ENCODE data around the gene SYTL3. TPM values are rescaled to one million over a fixed set of nuclear protein-coding genes. Genes with fewer than 3 reads are reported as not detected.
"Not testable (repeated sequence)": the region's sequence is repeated elsewhere in the genome, so short reads cannot be mapped to it uniquely, and the experiment has no call there.

Gene SYTL3
- total RNA-seq, 2 experiments from 2014 or later = 181 to 186 TPM

DNA sequence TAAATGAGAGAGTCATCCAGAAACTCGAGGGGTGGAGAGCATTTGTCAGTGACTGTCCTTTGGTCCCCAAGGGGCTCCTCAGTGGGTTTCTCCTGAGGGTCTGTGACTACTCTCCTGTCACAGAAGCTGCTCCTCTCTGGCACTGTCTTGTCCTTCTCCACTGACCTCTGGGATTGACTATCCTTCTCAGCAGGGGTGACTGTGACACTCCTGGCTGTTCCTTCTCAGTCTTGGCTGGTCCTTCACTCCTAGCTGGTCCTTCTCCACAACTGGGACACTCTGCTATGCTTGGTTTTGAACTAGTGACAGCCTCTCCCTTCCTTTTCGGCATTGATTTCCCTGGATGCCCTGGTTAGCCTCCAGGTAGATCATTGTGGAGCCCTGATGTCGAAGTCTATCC, 38.8 kb upstream of the SYTL3 start:
- Mint-ChIP-seq H3K4me1 (ENCODE audit: low read depth) (no peaks in the 10 kb centered on the region), H3K36me3 (peaks cover 58% of the 10 kb centered on the region), H3K27ac (no peak overlapping the region), H3K27me3 (no peaks in the 10 kb centered on the region), H3K9me3 (peaks cover 14% of the 10 kb centered on the region), H3K4me3 (no peak overlapping the region)
- CTCF ChIA-PET = interaction anchor here (1.2 kb wide), 1 partner anchor 390 kb away, joined by 3 read pairs; no protein-coding TSS in a partner anchor
- DNase-seq = no peak
- POLR2A ChIA-PET = no interaction called here
- intact Hi-C loops (cut with micrococcal nuclease) = no loop called here

- ChIA-PET CTCF (interaction anchor here (0.6 kb wide), 1 partner anchor 397 kb away, joined by 3 read pairs; no protein-coding TSS in a partner anchor), POLR2A (no interaction called here)
- no peak for DNase-seq
- Mint-ChIP-seq H3K27ac (no peak overlapping the region), H3K27me3 (no peaks in the 10 kb centered on the region), H3K9me3 (peaks cover 14% of the 10 kb centered on the region), H3K4me1 (ENCODE audit: low read depth) (no peaks in the 10 kb centered on the region), H3K36me3 (peaks cover 63% of the 10 kb centered on the region), H3K4me3 (no peak overlapping the region)
- intact Hi-C loops (cut with micrococcal nuclease) = no loop called here
Measured at GRCh38 chr6:158611541-158612370, 38.1 kb upstream of the SYTL3 start.

GRCh38 chr6:158614606-158615005, 35.2 kb upstream of the SYTL3 start:
- intact Hi-C loops (cut with micrococcal nuclease); CTCF ChIA-PET; H3K4me1 Mint-ChIP-seq (ENCODE audit: low read depth); POLR2A ChIA-PET; H3K4me3 Mint-ChIP-seq; H3K27me3 Mint-ChIP-seq; H3K27ac Mint-ChIP-seq; DNase-seq: not testable (repeated sequence)
- Mint-ChIP-seq H3K36me3 (peaks cover 66% of the 10 kb centered on the region), H3K9me3 (peaks cover 14% of the 10 kb centered on the region)

GRCh38 chr6:158618289-158618688, 31.6 kb upstream of the SYTL3 start:
- H3K27me3 Mint-ChIP-seq; CTCF ChIA-PET; H3K27ac Mint-ChIP-seq; DNase-seq; intact Hi-C loops (cut with micrococcal nuclease); H3K4me3 Mint-ChIP-seq: not testable (repeated sequence)
- POLR2A ChIA-PET = interaction anchor here (0.6 kb wide), 1 partner anchor 10 kb away, joined by 3 read pairs; no protein-coding TSS in a partner anchor
- peaks cover 17% of the 10 kb centered on the region for H3K4me1 Mint-ChIP-seq (ENCODE audit: low read depth)
- H3K36me3 Mint-ChIP-seq = peaks cover 57% of the 10 kb centered on the region
- peaks cover 14% of the 10 kb centered on the region for H3K9me3 Mint-ChIP-seq

GRCh38 chr6:158619922-158620801, 29.7 kb upstream of the SYTL3 start:
- ChIA-PET POLR2A (no interaction called here), CTCF (interaction anchor here (1.2 to 1.4 kb wide), 2 partner anchors 18 to 71 kb away, joined by 3 to 8 read pairs; no protein-coding TSS in a partner anchor)
- DNase-seq = no peak
- H3K4me1 Mint-ChIP-seq (ENCODE audit: low read depth) = peaks cover 17% of the 10 kb centered on the region
- peaks cover 47% of the 10 kb centered on the region for H3K36me3 Mint-ChIP-seq
- intact Hi-C loops (cut with micrococcal nuclease) = no loop called here
- peaks cover 6% of the 10 kb centered on the region for H3K9me3 Mint-ChIP-seq
- no peak overlapping the region for H3K27ac Mint-ChIP-seq
- no peaks in the 10 kb centered on the region for H3K27me3 Mint-ChIP-seq
- no peak overlapping the region for H3K4me3 Mint-ChIP-seq

- H3K4me3 Mint-ChIP-seq = no peak overlapping the region
- intact Hi-C loops (cut with micrococcal nuclease) = no loop called here
- no peaks in the 10 kb centered on the region for H3K27me3 Mint-ChIP-seq
- peaks cover 44% of the 10 kb centered on the region for H3K36me3 Mint-ChIP-seq
- ChIA-PET POLR2A (interaction anchor here (0.6 kb wide), 1 partner anchor 18 kb away, joined by 3 read pairs; no protein-coding TSS in a partner anchor), CTCF (interaction anchor here (1.0 to 1.4 kb wide), 3 partner anchors 17 to 400 kb away, joined by 3 to 8 read pairs (median 5); no protein-coding TSS in a partner anchor)
- H3K27ac Mint-ChIP-seq = no peak overlapping the region
- no peak for DNase-seq
- H3K9me3 Mint-ChIP-seq = no peaks in the 10 kb centered on the region
- peaks cover 17% of the 10 kb centered on the region for H3K4me1 Mint-ChIP-seq (ENCODE audit: low read depth)
Measured at GRCh38 chr6:158620963-158621693, 28.7 kb upstream of the SYTL3 start.

GRCh38 chr6:158621694-158622544, 27.9 kb upstream of the SYTL3 start:
- no peak for DNase-seq
- ChIA-PET POLR2A (interaction anchor here (0.6 kb wide), 1 partner anchor 19 kb away, joined by 3 read pairs; no protein-coding TSS in a partner anchor), CTCF (interaction anchor here (1.0 to 1.4 kb wide), 2 partner anchors 70 to 401 kb away, joined by 5 to 8 read pairs; no protein-coding TSS in a partner anchor)
- Mint-ChIP-seq H3K4me3 (no peak overlapping the region), H3K4me1 (ENCODE audit: low read depth) (peaks cover 17% of the 10 kb centered on the region), H3K9me3 (no peaks in the 10 kb centered on the region), H3K27me3 (no peaks in the 10 kb centered on the region), H3K27ac (no peak overlapping the region), H3K36me3 (peaks cover 45% of the 10 kb centered on the region)
- intact Hi-C loops (cut with micrococcal nuclease) = no loop called here

DNA sequence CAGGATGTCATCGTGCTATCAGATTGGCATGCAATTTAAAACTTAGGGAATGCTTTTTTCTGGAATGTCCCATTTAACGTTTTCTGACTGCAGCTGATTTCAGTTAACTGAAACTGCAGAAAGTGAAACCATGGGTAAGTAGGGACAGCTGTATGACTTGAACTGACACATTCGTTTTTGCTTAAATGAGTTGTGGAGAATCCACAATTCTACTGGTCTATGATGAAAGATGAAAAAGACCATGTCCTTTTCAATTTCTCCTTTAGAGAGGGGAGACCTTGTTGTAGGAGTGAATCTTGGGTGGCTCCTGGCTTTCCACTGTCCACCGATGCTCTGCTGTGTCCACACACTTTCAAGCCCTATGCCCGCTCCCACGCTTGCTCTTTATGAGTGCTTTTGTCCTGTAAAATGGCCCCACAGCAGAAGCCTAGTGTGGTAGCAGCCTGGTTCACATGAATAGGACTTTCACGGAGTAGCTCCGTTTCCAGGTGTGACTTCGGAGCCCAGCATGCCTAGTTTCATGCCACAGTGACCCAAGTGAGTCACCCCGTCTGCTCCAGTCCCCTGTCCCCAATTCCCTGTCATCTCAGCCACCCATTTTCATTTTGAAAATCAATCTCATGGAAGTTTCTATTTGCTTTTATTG, 27.2 kb upstream of the SYTL3 start:
- ChIA-PET CTCF (no interaction called here), POLR2A (no interaction called here)
- intact Hi-C loops (cut with micrococcal nuclease) = no loop called here
- H3K27me3 Mint-ChIP-seq = no peaks in the 10 kb centered on the region
- H3K27ac Mint-ChIP-seq = peak overlapping the region; percentile 50
- peaks cover 44% of the 10 kb centered on the region for H3K36me3 Mint-ChIP-seq
- H3K9me3 Mint-ChIP-seq = no peaks in the 10 kb centered on the region
- no peak overlapping the region for H3K4me3 Mint-ChIP-seq
- peaks cover 14% of the 10 kb centered on the region for H3K4me1 Mint-ChIP-seq (ENCODE audit: low read depth)
- no peak for DNase-seq

DNA sequence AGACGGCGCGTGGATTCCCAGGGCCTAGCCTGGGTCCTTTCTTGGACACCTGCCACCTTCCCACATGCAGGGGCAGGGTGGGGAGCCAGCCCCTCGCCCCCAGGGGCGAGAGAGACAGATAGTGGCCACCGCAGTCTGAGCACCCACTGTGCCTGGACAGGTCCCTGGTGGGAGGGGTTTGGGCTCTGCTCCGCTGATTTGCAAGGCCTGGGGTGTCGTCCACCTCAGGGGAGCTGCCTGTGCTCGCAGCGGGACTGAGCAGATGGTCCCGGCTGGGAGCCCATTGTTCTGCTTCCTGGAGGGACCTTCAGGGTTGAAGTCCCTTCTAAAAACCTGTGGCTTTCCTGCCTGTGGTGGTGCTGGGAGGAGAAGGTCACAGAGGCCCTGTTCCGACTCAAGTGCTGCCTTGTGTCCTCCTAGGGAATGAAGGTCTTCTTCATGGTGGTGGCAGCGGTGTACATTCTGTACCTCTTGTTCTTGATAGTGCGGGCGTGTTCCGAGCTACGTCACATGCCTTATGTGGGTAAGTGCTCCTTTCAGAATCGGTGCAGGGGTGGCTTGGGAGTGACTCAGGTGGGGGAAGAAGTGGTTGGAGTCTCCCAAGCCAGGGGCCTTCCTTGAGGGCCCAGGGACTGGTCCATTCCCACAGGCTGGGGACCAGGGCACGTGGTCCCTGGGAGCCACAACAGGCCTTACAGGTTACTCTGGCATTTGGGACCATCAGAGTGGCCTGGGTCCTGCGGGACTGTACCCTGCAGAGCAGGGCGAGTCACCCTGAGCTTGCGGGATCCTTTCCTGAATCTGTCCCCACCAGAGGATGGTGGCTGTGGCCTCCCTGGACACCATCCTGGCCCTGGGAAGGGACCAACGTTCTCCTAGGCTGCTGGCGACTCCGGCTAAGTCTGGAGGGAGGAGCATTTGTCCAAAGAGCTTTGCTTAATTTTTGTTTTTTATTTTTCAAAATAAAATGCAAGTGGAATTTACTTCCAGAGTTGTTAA, 24.9 kb upstream of the SYTL3 start:
- Mint-ChIP-seq H3K27ac (peak overlapping the region; percentile 26), H3K4me3 (no peak overlapping the region), H3K4me1 (ENCODE audit: low read depth) (peaks cover 26% of the 10 kb centered on the region), H3K27me3 (no peaks in the 10 kb centered on the region), H3K36me3 (peaks cover 54% of the 10 kb centered on the region), H3K9me3 (no peaks in the 10 kb centered on the region)
- DNase-seq = no peak
- intact Hi-C loops (cut with micrococcal nuclease) = no loop called here
- POLR2A ChIA-PET = no interaction called here
- CTCF ChIA-PET = no interaction called here

DNA sequence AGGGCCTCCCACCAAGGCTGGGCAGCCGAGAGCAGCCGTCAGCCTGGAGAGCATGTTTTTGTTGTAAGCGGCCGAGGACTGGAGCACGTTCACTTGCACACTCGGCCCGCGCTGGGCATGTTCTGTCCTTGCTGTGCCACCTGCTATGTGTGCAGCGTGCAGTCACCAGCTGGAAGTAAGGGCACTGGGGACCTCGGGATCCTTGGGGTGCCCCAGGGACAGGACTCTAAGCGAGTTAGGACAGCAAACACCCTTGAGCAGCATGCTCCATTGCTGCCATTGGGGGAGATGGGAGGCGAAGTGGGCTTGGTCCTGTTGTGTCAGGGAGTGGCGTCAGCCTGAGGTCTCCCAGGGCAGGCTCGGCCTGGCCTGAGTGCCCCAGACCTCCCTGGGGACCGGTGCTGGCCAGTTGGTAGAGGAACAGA, 24.0 kb upstream of the SYTL3 start:
- Mint-ChIP-seq H3K9me3 (no peaks in the 10 kb centered on the region), H3K4me1 (ENCODE audit: low read depth) (peaks cover 31% of the 10 kb centered on the region), H3K27ac (peak overlapping the region; percentile 73), H3K4me3 (no peak overlapping the region), H3K27me3 (no peaks in the 10 kb centered on the region), H3K36me3 (peaks cover 49% of the 10 kb centered on the region)
- CTCF ChIA-PET = interaction anchor here (0.5 kb wide), 1 partner anchor 28 kb away, joined by 4 read pairs; no protein-coding TSS in a partner anchor
- no peak for DNase-seq
- POLR2A ChIA-PET = no interaction called here
- intact Hi-C loops (cut with micrococcal nuclease) = no loop called here

Data from activated CD4-positive, alpha-beta memory T cell treated with anti-CD3 and anti-CD28 coated beads for 36 hours (primary cell).